HG02885 (cell line): ENCODE data around the gene ZFYVE16.
A peak's percentile ranks its signal among the peaks of the same experiment; 100 is the strongest.
"Not testable (repeated sequence)": the region's sequence is repeated elsewhere in the genome, so short reads cannot be mapped to it uniquely, and the experiment has no call there.

Experiments
- ATAC-seq: cut with Tn5 transposase; IDR thresholded peaks from one replicate; pipeline ENCODE4 v1.9.1; 2021; ENCODE audit warnings: mild to moderate bottlenecking; ENCODE audit not compliant: unreplicated experiment, poor library complexity

Gene ZFYVE16

DNA sequence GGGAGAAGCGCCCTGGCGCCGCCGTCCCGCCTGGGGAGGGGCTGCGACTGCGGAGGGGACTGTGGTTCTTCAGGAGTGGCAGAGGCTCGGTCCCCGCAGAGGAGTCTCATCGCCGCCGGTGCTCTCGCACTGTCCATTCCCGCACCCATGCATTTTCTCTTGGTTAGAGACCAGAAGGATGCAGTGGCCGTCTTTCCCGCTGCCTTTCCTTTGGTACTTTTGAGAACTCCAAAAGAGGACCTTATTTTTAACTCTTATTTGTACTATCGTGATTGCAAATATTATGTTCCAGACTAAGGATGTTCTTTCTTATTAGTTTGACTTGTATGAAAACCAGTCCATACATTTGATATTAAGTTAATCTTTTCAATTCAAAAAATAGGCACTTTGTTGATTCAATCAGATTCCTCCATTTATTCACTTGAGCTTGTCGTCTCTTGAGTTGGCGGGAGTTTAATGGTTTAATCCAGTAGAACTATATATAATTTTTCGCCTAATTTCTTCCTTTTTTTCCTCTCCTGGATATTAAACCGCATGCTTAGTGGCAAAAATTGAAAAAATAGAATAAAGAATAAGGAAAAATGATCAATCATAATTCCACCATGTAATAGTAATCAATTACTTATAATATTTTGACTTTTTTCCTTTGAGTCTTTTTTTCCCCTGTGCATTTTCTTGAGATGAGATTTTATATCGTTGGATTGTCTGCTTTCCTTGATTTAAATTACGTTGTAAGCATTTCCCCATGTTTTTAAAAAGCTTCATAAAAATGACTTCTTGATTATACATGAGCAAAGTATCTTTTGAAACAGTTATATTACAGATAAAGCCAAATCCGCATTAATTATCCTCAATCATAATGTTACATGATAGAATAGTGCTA is 861 bp downstream of the ZFYVE16 start:
- no peak for ATAC-seq

DNA sequence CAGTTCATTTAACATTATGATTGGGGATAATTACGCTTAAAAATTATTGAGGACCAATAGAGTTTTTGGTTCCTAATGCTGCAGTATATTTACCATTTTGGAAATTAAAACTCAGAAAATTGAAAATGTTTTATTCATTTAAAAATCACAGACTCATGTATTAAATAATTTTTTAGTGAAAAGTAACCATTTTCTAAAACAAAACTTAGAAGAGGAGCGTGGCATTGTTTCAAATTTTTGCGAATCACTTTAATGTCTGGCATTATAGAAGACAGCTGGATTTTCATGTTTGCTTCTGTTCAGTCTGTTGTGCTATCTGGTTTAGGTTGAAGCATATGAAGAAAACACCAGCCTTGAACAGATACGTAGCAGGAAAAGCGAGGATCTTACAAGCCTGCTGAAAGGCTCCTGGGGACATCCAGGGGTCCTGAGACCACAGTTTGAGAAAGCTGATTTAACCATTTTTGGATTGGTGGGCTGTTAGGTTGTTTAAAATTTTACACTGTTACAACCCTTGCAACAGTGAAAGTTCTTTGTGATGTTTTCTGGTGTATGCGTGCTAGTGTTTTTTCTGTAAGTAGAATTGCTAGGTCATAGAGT is 1.6 kb downstream of the ZFYVE16 start:
- no peak for ATAC-seq

DNA sequence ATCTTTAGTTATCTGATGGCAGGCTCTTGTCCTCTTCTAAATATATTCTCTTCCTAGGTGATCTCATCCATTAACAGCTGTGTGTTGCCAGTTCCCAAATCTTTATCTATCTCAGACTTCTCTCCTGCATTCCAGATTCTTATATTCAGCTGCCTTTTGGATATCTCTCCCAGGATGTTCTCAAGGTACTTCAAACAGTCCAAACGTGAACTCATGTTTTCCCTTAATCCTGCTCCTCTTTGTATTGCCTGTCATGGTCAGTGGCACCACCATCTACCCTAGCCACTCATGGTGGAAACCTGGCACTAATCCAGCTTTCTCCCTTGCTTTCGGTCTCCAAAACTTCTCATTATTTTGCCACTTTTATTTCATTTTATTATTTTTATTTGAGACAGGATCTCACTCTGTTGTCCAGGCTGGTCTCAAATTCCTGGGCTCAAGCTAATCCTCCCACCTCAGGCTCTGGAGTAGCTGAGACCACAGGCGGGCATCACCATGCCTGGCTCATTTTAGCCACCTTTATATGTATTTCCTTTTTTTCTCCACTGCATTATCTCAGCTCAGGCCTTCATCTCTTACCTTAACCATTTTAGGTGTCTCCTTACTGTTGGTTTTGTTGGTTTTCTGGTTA is 3.8 kb downstream of the ZFYVE16 start:
- no peak for ATAC-seq

DNA sequence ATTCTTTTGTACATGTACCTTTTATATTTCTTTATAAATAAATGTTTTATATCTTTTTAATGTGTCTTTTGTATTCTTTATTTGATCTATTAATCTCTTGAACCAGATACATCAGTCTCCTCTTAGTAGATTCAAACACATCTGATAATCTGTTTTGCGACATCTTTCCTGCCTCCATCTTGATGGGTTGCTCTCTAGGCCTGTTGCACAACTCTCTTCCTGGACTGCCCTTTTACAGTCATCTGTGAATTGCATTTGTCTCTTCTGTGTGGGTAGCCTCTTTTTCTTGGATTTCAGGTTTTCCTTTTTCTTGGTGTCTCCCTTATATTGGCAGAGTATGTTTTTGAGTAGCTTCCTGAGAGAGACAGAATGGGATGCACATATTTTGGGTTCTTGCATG is 6.2 kb downstream of the ZFYVE16 start:
- ATAC-seq, result no peak

DNA sequence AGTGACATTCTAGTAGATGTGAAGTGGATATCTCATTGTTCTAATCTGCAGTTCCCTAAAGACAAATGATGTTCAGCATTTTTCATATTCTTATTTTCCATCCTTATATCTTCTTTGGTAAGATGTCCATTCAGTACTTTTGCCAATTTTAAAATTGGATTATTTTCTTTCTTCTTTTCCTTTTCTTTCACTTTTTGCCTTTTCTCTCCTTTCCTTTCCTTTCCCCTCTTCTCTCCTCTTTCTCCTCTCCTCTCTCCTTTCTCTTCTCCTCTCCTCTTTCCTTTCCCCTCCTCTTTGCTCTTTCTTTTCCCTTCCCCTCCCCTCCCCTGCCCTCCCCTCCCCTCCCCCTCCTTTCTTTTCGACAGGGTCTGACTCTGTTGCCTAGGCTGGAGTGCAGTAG is 10.1 kb downstream of the ZFYVE16 start:
- ATAC-seq, result no peak

DNA sequence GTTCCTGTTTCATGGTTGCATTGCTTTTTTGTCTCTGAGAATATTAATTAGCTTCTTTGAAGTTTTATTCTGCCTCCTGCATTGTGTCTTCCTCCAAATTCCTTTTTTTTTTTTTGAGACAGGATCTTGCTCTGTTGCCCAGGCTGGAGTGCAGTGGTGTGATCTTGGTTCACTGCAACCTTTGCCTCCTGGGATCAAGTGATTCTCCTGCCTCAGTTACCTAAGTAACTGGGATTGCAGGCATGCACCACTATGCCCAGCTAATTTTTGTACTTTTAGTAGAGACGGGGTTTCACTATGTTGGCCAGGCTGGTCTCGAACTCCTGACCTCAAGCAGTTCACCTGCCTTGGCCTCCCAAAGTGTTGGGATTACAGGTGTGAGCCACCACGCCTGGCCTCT is 16.5 kb downstream of the ZFYVE16 start:
- ATAC-seq, result not testable (repeated sequence)

DNA sequence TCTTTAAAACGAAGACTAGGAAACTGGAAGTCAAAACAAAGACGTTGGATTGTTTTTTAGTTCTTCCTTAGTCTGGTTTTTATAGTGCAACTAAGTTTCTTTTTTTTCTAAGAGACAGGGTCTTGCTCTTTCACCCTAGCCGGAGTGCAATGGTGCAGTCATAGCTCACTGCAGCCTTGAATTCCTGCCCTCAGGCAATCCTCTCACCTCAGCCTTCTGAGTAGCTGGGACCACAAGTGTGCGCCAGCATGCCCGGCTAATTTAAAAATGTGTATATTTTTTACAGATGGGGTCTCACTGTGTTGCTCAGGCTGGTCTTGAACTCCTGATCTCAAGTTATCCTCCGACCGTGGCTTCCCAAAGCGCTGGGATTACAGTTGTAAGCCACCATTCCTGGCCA is 27.6 kb downstream of the ZFYVE16 start:
- ATAC-seq, result no peak

DNA sequence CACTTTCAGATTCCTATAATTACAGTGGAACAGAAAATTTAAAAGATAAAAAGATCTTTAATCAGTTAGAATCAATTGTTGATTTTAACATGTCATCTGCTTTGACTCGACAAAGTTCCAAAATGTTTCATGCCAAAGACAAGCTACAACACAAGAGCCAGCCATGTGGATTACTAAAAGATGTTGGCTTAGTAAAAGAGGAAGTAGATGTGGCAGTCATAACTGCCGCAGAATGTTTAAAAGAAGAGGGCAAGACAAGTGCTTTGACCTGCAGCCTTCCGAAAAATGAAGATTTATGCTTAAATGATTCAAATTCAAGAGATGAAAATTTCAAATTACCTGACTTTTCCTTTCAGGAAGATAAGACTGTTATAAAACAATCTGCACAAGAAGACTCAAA is 29.5 kb downstream of the ZFYVE16 start:
- no peak for ATAC-seq

DNA sequence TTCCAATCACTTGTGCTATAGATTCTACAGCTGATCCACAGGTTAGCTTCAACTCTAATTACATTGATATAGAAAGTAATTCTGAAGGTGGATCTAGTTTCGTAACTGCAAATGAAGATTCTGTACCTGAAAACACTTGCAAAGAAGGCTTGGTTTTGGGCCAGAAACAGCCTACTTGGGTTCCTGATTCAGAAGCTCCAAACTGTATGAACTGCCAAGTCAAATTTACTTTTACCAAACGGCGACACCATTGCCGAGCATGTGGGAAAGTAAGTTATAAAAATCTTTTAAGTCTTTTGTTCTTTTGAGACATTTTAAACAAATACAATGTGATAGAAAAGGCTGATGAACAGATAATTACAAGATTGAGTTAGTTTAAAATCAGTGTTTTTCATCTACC is 30.9 kb downstream of the ZFYVE16 start:
- ATAC-seq, result no peak

DNA sequence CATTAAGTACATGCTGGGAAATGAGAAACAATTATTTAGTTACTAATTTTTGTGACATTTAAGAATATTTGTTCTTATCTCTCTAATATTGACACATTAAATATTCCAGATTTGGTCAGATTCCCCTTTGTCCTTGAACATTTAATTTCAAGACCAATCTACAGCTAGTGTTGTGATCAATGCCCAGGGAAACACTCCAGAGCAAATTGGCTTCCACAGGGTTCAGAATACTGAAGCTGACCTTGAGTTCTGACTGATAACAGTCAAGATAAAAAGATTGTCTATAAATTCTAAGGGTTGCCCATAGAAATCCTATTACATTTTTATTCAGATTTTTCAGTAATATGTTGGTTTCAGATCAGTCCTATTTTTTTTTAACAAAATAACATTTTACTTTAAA is 31.3 kb downstream of the ZFYVE16 start:
- ATAC-seq, result no peak

DNA sequence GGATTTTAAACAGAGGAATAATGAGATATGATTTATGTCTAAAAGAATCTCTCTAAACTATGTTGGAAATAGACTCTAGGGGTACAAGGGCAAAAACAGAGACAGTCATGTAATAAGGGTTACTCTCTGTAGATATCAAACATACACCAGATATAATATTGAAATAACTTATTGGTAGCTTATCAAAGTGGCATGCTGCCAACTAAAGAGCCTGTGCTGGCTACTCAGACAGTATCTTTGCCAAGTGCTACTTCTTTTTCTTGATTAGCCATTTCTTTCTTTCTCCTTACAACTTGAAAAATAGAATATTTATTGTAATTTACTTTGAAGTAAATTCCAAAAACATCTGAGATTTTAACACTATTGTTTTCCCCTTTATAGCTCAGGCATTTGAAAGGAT is 34.9 kb downstream of the ZFYVE16 start:
- no peak for ATAC-seq

DNA sequence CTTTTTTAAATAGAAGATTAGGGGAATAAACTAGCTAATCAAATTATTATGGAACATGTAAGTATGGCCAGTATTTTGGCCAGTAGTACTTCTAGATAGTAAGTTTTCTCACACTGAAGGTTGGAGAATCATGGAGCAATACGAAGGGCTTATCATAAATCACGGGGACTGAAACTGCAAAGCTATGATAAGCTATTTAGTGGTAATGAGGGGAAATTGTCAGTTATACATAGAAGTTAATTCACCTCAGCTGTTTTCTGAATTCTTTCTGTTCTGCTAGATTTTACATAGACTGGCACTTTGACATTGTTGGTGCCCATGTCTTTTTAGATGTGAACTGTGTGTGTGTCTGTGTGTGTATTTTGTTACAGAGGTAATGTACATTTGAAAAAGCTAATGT is 45.5 kb downstream of the ZFYVE16 start:
- ATAC-seq, result no peak

DNA sequence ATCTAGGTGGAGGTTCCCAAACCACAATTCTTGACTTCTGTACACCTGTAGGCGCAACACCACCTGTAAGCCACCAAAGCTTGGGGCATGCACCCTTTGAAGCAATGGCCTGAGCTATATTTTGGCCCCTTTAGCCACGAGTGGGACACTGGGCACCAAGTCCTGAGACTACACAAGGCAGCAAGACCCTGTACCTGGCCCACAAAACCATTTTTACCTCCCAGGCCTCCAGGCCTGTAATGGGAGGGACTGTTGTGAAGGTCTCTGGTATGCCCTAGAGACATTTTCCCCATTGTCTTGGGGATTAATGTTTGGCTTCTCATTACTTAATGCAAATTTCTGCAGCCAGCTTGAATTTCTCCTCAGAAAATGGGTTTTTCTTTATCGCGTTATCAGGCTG is 55.4 kb downstream of the ZFYVE16 start:
- no peak for ATAC-seq

DNA sequence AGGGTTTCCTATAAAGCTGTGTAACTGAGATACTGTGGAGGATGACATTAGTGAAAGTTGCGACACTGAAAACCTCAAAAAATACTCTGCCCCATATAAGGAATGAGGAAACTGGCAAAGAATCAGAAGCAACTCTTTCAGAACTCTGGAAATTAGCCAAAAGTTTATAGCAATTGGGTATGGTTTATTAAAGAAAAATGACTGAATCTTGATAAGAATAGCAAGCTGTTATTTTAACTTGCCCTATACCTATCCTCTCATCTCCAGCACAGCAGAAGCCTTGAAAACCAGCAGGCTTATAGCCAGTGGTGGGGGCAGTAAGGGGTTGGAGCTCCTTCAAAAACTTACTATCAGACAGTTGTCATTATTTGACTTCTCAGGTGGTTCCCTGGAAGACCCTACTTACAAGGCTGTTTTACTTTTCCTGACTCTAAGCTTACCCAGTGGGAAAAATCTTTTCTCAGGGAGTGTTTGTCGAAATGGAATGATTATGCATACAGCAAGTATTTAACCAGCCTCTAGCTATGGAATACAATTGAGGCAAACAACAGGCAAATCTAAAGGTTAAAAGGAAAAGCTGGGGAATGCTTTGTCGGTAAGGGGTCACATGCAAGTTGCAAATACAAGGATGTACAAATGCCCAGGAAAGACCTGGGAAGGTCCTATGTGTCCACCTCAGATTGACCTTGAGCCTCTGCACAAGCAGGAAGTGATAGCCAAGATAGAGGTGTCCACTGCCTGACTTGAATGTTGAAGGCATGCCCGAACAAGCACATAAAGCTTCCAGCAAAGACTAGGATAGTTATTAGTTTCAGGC is 59.0 kb downstream of the ZFYVE16 start:
- ATAC-seq, result no peak

DNA sequence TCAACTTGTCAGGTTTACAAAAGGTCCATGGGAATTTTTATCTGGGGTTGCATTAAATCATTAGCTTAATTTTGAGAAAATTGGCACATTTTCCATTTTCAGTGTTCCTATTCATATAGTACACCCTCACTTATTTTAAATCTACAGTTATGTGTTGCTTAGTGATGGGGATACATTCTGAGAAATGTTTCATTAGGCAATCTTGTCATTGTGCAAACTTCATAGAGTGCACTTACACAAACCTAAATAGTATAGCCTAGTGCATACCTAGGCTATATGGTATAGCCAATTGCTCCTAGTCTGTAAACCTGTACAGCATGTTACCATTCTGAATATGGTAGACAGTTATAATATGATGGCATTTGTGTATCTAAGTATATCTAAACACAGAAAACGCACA is 60.3 kb downstream of the ZFYVE16 start:
- no peak for ATAC-seq

DNA sequence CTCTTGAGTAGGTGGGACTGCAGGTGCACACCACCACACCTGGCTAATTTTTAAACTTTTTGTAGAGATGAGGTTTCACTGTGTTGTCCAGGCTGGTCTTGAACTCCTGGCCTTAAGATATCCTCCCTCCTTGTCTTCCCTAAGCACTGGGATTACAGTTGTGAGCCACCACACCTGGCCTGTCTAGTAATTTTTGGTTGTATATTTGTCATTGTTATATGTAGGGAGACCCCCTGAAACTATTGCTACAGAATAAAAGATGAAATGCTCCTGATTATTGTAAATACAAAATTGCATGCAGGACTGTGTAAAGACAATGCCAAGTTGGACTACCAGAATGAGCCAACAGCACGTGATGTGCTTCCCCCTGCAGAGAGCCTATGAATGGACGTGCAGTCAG is 62.8 kb downstream of the ZFYVE16 start:
- ATAC-seq, result not testable (repeated sequence)

DNA sequence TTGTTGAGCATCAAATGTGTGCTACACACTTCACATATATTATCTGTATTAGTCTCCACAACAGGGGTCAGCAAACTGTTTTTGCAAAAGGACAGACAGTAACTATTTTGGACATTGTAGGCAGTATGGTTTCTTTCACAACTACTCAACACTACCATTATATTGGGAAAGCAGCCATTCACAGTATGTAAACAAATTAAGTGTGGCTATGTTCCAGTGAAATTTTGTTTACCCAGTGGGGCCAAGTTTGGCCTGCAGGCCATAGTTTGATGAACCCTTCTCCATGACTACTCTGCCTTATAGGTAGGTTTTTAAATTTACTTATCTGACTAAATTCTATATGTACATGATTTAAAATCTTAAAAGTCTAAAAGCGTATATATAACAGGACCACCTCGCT is 67.1 kb downstream of the ZFYVE16 start:
- ATAC-seq, result no peak

DNA sequence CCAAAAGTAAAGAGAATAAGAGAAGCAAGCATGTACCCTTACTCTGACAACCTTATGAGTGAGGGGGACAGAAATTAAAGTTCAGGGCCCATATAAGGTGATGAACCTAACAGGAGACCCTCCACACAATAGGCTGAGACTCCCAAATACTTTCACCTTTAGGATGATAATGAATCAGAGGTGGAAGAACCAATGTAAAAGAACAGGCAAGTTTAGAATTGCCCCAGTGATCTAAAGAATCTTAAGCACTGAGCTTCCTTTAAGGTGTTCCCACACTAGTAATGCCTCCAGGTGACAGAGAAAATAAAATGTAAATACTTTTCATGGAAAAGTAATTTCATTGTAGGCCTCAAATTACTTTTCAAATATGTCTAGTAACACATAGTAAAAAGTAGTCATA is 71.8 kb downstream of the ZFYVE16 start:
- ATAC-seq, result no peak

DNA sequence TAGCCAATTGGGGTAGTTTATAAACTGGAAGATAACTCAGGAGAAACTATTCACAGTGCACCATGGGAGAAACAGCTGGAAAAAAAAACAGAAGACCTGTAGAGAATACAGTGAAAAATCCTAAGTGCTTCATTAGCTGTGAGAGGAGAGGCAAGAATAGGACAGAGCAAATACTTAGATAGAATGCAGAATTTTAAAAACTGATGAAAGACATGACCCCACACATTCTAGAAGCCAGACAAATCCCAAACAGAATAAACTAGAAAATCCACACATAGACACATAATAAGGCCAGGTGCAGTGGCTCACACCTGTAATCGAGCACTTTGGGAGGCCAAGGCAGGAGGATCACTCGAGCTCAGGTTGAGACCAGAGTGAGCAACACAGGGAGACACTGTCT is 72.5 kb downstream of the ZFYVE16 start:
- ATAC-seq, result no peak

DNA sequence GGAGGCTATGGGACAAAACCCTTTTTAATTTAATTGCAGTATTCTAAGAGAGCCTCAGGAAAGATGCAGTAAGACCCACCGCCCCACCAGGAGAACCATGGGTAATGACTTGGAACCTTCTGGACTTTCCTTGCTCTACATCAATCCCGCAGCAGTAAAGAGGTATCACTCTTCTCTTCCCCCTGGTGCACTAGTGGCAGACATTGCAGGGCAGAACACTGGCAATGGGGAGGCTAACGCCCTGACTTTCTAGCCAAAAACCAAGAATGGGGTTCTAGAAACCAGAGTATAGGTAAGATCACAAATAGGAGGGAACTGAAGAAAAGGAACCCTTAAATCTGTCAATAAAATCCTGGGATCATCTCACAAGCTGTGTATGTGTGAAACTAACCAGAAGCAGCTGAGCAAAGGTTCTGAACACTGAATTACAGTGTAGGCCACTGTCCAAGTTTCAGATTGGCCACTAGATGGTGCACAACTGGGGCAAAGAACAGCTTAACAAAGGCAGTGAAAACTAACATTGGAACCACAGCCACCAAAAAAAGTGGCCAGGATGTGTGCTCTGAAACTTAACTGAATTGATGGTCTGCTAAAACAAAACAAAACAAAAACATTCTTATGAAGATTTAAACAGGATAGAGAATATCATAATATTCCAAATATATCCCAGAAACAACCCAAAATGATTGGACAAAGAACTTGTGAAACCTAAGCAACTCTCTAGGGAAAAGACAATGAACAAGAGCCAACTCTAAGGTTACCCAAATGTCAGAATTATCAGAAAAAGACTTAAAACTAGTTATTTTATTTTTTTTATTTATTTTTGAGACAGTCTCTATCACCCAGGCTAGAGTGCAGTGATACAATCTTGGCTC is 73.4 kb downstream of the ZFYVE16 start:
- ATAC-seq, result peak; percentile 59
